ENCODE results near the gene ZNF385B.

GRCh38 chr2:179877601-179878364, 16.4 kb upstream of the ZNF385B start:
- no peak for TF ChIP-seq CTCF (IDR thresholded peaks at IDR 0.05)
- TF ChIP-seq POLR2A (IDR thresholded peaks at IDR 0.05; ENCODE audit: low read depth): no peak
- TF ChIP-seq POLR2AphosphoS5 (IDR thresholded peaks at IDR 0.05): no peak

All from esophagus muscularis mucosa (tissue), 3 donors.